ENCODE measurements around the gene TBC1D9.

TBC1D9 gene

DNA sequence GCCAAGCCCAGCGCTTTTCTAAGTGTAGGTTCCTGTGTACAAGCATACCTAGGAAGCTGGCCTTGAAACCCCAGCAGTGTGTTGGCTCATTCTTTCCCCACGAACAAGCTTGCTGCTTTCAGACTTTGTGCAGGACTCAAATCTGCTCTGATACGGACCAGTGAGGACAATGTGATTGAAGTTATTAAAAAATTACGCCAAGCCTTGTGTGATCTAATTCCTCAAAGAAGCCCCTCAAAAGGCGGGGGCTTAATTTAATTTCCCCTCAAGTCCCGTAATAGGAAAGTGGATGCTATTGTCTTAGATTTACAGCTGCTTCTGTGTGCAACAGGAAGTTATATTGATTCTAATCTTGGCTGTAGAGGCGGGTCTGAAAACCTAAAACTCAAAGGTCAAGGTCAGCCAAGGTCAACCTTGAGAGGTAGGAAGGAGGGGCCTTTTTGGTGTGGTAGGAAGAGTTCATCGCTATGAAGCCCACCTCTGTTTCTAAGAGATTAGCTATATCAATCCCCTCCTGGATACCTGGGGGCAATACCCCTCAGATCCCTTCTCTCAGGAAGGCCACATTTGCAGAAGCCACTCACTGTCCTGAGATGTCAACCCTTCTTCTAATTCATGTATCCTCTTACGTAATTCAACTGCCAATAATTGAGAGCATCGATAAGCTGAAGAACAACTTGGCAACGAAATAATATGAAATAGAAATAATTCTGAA is 45.1 kb downstream of the TBC1D9 start:
- TF ChIP-seq, protein P1, sequence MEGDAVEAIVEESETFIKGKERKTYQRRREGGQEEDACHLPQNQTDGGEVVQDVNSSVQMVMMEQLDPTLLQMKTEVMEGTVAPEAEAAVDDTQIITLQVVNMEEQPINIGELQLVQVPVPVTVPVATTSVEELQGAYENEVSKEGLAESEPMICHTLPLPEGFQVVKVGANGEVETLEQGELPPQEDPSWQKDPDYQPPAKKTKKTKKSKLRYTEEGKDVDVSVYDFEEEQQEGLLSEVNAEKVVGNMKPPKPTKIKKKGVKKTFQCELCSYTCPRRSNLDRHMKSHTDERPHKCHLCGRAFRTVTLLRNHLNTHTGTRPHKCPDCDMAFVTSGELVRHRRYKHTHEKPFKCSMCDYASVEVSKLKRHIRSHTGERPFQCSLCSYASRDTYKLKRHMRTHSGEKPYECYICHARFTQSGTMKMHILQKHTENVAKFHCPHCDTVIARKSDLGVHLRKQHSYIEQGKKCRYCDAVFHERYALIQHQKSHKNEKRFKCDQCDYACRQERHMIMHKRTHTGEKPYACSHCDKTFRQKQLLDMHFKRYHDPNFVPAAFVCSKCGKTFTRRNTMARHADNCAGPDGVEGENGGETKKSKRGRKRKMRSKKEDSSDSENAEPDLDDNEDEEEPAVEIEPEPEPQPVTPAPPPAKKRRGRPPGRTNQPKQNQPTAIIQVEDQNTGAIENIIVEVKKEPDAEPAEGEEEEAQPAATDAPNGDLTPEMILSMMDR (IDR thresholded peaks at IDR 0.05; ENCODE audit: extremely low read depth, missing control alignments), result no peak
- no peak for DNase-seq (ENCODE audit: low spot score)

DNA sequence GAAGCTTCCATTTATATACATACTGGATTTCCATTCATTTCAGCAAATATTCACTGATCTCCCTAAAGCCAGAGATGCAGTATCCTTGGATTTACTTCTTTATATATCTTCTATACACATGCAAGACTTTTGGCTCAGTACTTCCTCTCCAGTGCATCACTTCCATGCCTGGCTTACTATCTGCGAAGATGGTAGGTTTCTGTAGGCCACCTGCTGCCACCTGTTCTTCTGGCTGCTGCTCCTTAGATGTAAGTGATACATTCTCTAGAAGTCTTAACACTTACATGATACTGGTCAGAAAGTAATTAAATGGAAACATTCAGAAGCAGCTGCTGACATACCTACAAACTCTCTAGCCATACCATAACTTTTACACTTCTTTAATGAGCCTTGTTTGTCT is 48.9 kb downstream of the TBC1D9 start:
- TF ChIP-seq, protein P1 (IDR thresholded peaks at IDR 0.05; ENCODE audit: extremely low read depth, missing control alignments), result no peak
- DNase-seq (ENCODE audit: low spot score), result no peak

DNA sequence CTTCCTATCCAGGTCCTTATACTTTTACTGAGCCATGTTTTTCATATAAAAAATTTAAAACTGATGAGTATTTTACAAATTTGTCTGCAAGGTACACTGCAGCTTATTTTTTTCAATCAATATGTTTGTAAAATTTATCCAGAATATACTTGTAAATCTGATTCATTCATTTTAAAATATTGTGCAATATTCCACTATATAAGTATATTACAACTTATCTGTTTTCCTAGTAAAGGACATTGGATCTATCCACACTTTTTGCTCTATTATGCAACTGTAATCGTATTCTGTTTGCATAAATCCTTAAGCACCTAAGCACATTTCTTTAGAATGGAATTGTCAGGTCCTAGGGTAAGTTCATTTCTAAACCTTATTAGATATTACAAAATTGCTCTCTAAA is 49.5 kb downstream of the TBC1D9 start:
- DNase-seq (ENCODE audit: low spot score), result no peak
- TF ChIP-seq, protein P1 (IDR thresholded peaks at IDR 0.05; ENCODE audit: extremely low read depth, missing control alignments), result no peak

DNA sequence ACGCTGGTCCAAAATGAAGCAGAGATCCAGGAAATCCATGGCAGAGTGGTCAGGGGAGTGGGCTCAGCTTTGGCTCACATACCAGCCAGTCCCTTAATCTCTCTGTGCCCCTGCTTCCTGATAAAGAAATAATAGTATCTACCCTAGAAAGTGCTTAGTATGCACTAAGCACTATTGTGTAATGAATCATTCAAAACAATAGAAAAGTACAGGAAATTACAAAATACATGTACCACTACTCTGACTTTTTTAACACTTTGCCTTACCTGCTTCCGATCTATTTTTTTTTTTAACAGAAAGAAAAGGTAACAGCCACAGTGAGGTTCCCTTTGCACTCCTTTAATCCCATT is 49.9 kb downstream of the TBC1D9 start:
- no peak for DNase-seq (ENCODE audit: low spot score)
- TF ChIP-seq, protein P1 (IDR thresholded peaks at IDR 0.05; ENCODE audit: extremely low read depth, missing control alignments), result no peak

DNA sequence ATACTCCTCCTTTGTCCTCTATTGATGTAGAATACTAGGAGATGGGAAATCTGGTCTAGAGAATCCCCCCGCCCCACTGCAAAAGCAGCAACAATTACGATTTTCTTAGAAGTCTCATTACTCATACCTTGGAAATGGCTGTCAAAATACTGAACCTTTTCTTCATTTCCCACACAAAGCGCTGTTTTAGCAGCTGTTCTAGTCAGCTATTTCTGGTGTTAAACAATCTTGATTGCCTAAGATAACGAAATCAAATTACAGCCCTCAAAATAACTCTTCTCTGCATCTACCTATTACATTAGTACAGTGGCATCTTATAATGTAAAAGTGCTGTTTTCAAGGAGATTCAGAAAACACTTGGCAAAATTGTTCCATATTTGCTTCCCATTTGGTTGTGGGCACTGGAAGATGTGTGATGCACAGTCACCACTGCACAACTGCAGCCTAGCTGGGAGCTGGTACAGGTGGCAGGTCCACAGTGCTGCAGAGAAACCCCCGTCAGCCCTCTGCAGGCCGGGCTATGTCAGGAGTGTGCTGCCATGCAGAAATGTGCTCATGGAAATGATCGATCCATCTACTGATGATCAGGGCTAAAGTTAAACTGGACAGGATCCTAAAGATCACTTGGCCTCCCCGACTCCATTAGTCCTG is 50.4 kb downstream of the TBC1D9 start:
- no peak for DNase-seq (ENCODE audit: low spot score)
- TF ChIP-seq, protein P1 (IDR thresholded peaks at IDR 0.05; ENCODE audit: extremely low read depth, missing control alignments), result no peak

DNA sequence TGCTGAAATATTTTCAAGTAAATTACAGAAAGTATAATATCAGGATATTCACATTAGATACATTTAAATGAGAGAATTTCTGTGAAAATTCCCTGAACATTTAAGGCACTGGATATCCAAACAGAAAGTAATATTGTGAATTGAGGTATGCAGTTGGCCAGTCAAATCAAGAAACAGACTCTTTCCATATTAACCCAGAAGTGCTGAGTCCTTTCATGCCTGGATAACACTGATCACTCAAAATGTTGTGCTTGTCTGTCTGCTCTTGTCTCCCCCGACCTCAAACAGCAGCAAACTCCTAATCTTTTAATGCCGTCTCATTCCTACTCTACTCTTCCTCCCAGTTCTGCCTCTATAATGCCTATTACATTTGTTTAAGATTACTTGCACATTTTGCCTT is 51.2 kb downstream of the TBC1D9 start:
- DNase-seq (ENCODE audit: low spot score), result no peak
- TF ChIP-seq, protein P1 (IDR thresholded peaks at IDR 0.05; ENCODE audit: extremely low read depth, missing control alignments), result no peak

DNA sequence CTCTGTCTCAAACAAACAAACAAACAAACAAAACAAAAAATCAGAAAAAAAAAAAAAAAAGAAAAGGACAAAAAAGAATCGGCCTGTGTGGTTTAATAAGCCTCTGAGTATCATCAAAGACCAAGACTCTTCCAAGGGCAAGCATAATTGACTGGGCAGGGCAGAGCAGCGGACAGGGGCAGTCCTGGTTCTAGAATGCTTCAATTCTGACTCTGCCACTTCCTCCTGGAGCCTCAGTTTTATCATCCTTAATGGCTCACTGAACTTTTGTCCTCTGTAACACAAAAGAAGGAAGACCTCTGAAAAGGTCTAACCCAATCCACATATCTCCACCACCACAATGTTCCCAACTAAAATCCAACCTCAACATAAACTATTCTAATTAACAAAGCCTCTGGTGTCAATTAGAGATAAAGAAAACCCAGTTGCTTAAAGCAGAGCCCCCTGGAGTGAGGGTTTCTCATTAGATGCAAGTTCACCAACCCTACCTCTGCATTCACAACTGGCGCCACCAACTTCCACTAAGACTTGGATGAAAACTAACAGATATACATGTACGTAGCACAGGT is 51.7 kb downstream of the TBC1D9 start:
- no peak for DNase-seq (ENCODE audit: low spot score)
- TF ChIP-seq, protein P1 (IDR thresholded peaks at IDR 0.05; ENCODE audit: extremely low read depth, missing control alignments), result no peak
